Measurements from ENCODE around the gene ADGRL2. TPM values are rescaled to one million over a fixed set of nuclear protein-coding genes. Genes with fewer than 3 reads are reported as not detected.
"Not testable (repeated sequence)": the region's sequence is repeated elsewhere in the genome, so short reads cannot be mapped to it uniquely, and the experiment has no call there.

ADGRL2 gene
- total RNA-seq, 1 donor from 2014 or later: 120 TPM

GRCh38 chr1:81844477-81844876, 43.7 kb downstream of the ADGRL2 start:
- DNase-seq (ENCODE audit: low spot score in 2 of 2) (no peak), FAIRE-seq (no peak)

GRCh38 chr1:81846630-81847029, 45.9 kb downstream of the ADGRL2 start:
- no peak for DNase-seq (ENCODE audit: low spot score in 2 of 2)
- FAIRE-seq: no peak

GRCh38 chr1:81847063-81847462, 46.3 kb downstream of the ADGRL2 start:
- FAIRE-seq: no peak
- DNase-seq (ENCODE audit: low spot score in 2 of 2): no peak

GRCh38 chr1:81848880-81849682, 48.3 kb downstream of the ADGRL2 start:
- no peak for DNase-seq (ENCODE audit: low spot score in 2 of 2)
- FAIRE-seq: no peak

GRCh38 chr1:81850031-81850430, 49.3 kb downstream of the ADGRL2 start:
- no peak for FAIRE-seq
- no peak for DNase-seq (ENCODE audit: low spot score in 2 of 2)

- DNase-seq (ENCODE audit: low spot score in 2 of 2) (no peak), FAIRE-seq (no peak)
These were observed 49.8 kb downstream of the ADGRL2 start for GRCh38 chr1:81850495-81850894.

GRCh38 chr1:81851217-81851616, 50.5 kb downstream of the ADGRL2 start:
- no peak for DNase-seq (ENCODE audit: low spot score in 2 of 2)
- FAIRE-seq: peak; percentile 78

- no peak for FAIRE-seq
These were observed 52.2 kb downstream of the ADGRL2 start for GRCh38 chr1:81852961-81853360.

GRCh38 chr1:81867235-81867634, 66.5 kb downstream of the ADGRL2 start:
- FAIRE-seq: no peak
- DNase-seq (ENCODE audit: low spot score in 2 of 2): no peak

More at GRCh38 chr1:81852961-81853360, 52.2 kb downstream of the ADGRL2 start:
- DNase-seq (ENCODE audit: low spot score in 2 of 2): no peak

- DNase-seq (ENCODE audit: low spot score in 2 of 2) (no peak), FAIRE-seq (no peak)
These were observed 68.6 kb downstream of the ADGRL2 start for GRCh38 chr1:81869307-81869706.

- not testable (repeated sequence) for DNase-seq (ENCODE audit: low spot score in 2 of 2); FAIRE-seq
These were observed 70.4 kb downstream of the ADGRL2 start for GRCh38 chr1:81871091-81871490.

GRCh38 chr1:81873946-81874345, 73.2 kb downstream of the ADGRL2 start:
- FAIRE-seq (no peak), DNase-seq (ENCODE audit: low spot score in 2 of 2) (no peak)

GRCh38 chr1:81874461-81874860, 73.7 kb downstream of the ADGRL2 start:
- FAIRE-seq: no peak
- DNase-seq (ENCODE audit: low spot score in 2 of 2): no peak

GRCh38 chr1:81874940-81875339, 74.2 kb downstream of the ADGRL2 start:
- no peak for DNase-seq (ENCODE audit: low spot score in 2 of 2)
- no peak for FAIRE-seq

GRCh38 chr1:81876901-81877733, 76.4 kb downstream of the ADGRL2 start:
- FAIRE-seq: no peak
- no peak for DNase-seq (ENCODE audit: low spot score in 2 of 2)

- DNase-seq (ENCODE audit: low spot score in 2 of 2): no peak
- no peak for FAIRE-seq
These were observed 77.2 kb downstream of the ADGRL2 start for GRCh38 chr1:81877940-81878339.

- DNase-seq (ENCODE audit: low spot score in 2 of 2) (no peak), FAIRE-seq (no peak)
These were observed 77.8 kb downstream of the ADGRL2 start for GRCh38 chr1:81878538-81878937.

GRCh38 chr1:81880781-81881180, 80.0 kb downstream of the ADGRL2 start:
- no peak for FAIRE-seq
- no peak for DNase-seq (ENCODE audit: low spot score in 2 of 2)

GRCh38 chr1:81885291-81885690, 84.6 kb downstream of the ADGRL2 start:
- no peak for DNase-seq (ENCODE audit: low spot score in 2 of 2)
- no peak for FAIRE-seq

- FAIRE-seq; DNase-seq (ENCODE audit: low spot score in 2 of 2): not testable (repeated sequence)
These were observed 85.6 kb downstream of the ADGRL2 start for GRCh38 chr1:81886292-81886691.

GRCh38 chr1:81887421-81888144, 86.8 kb downstream of the ADGRL2 start:
- no peak for FAIRE-seq
- no peak for DNase-seq (ENCODE audit: low spot score in 2 of 2)
